ENCODE results near the gene HSD17B13. TPM values are rescaled to one million over a fixed set of nuclear protein-coding genes. Genes with fewer than 3 reads are reported as not detected.
"Not testable (repeated sequence)": the region's sequence is repeated elsewhere in the genome, so short reads cannot be mapped to it uniquely, and the experiment has no call there.

Gene HSD17B13
- total RNA-seq, 2 donors from 2014 or later = 0.66 to 19.7 TPM

GRCh38 chr4:87321888-87322287, 794 bp downstream of the HSD17B13 start:
- TF ChIP-seq CTCF (IDR thresholded peaks at IDR 0.05) = no peak
- no peak for TF ChIP-seq POLR2A (IDR thresholded peaks at IDR 0.05)
- no peak for DNase-seq
- intact Hi-C loops (cut with DNase I) = no loop called here
- H3K36me3 ChIP-seq (replicated peaks in 1 of 2; ENCODE audit: insufficient read depth in 1 of 2, low read depth in 2 of 2) = no peaks in the 10 kb centered on the region
- no peak for ATAC-seq
- H3K9me3 ChIP-seq = no peaks in the 10 kb centered on the region
- peaks cover 4% of the 10 kb centered on the region for H3K4me1 ChIP-seq
- no peak overlapping the region for H3K4me3 ChIP-seq
- no peaks in the 10 kb centered on the region for H3K27me3 ChIP-seq
- H3K27ac ChIP-seq = no peak overlapping the region
- 75 to 83% methylated on average over 5 of the region's 5 CpGs for WGBS, 2 donors

- WGBS, 2 donors = 22 to 72% methylated on average over 1 of the region's 1 CpG
- no peaks in the 10 kb centered on the region for H3K36me3 ChIP-seq (replicated peaks in 1 of 2; ENCODE audit: insufficient read depth in 1 of 2, low read depth in 2 of 2)
- peaks cover 29% of the 10 kb centered on the region for H3K4me1 ChIP-seq
- intact Hi-C loops (cut with DNase I) = no loop called here
- DNase-seq = peak; percentile 82 to 91 (median 86)
- H3K9me3 ChIP-seq = no peaks in the 10 kb centered on the region
- H3K4me3 ChIP-seq = no peak overlapping the region
- ATAC-seq = peak; percentile 94
- peak overlapping the region in 2 of 4 donors; percentile 56 to 67 for H3K27ac ChIP-seq
- TF ChIP-seq CTCF (IDR thresholded peaks at IDR 0.05) (no peak), POLR2A (IDR thresholded peaks at IDR 0.05) (no peak)
- no peaks in the 10 kb centered on the region for H3K27me3 ChIP-seq
Observed at GRCh38 chr4:87317527-87317926, 5.2 kb downstream of the HSD17B13 start.

GRCh38 chr4:87316961-87317360, 5.7 kb downstream of the HSD17B13 start:
- 86 to 93% methylated on average over 3 of the region's 3 CpGs for WGBS, 2 donors
- peak overlapping the region in 2 of 4 donors; percentile 45 to 67 for H3K27ac ChIP-seq
- no peak for TF ChIP-seq POLR2A (IDR thresholded peaks at IDR 0.05)
- TF ChIP-seq CTCF (IDR thresholded peaks at IDR 0.05) = no peak

GRCh38 chr4:87315000-87315399, 7.7 kb downstream of the HSD17B13 start:
- DNase-seq; H3K9me3 ChIP-seq; ATAC-seq; H3K4me3 ChIP-seq; H3K27me3 ChIP-seq; intact Hi-C loops (cut with DNase I); H3K36me3 ChIP-seq (replicated peaks in 1 of 2; ENCODE audit: insufficient read depth in 1 of 2, low read depth in 2 of 2): not testable (repeated sequence)
- H3K4me1 ChIP-seq = peaks cover 39% of the 10 kb centered on the region
- WGBS, 2 donors = 52 to 60% methylated on average over 4 of the region's 4 CpGs
- H3K27ac ChIP-seq = peak overlapping the region; percentile 73 to 83 (median 78)

More at GRCh38 chr4:87316961-87317360, 5.7 kb downstream of the HSD17B13 start:
- DNase-seq = no peak
- Histone ChIP-seq H3K9me3 (no peaks in the 10 kb centered on the region), H3K36me3 (replicated peaks in 1 of 2; ENCODE audit: insufficient read depth in 1 of 2, low read depth in 2 of 2) (no peaks in the 10 kb centered on the region), H3K4me1 (peaks cover 29% of the 10 kb centered on the region), H3K4me3 (no peak overlapping the region), H3K27me3 (no peaks in the 10 kb centered on the region)
- intact Hi-C loops (cut with DNase I) = no loop called here
- ATAC-seq = no peak

- H3K4me1 ChIP-seq = peaks cover 39% of the 10 kb centered on the region
- ATAC-seq (peak; percentile 81), DNase-seq (peak; percentile 58 to 80 (median 63))
- TF ChIP-seq CTCF (IDR thresholded peaks at IDR 0.05) = no peak
- peak in 1 of 3 donors; percentile 32 for TF ChIP-seq POLR2A (IDR thresholded peaks at IDR 0.05)
- intact Hi-C loops (cut with DNase I) = no loop called here
- 35 to 47% methylated on average over 3 of the region's 3 CpGs for WGBS, 2 donors
- no peaks in the 10 kb centered on the region for H3K36me3 ChIP-seq (replicated peaks in 1 of 2; ENCODE audit: insufficient read depth in 1 of 2, low read depth in 2 of 2)
- no peak overlapping the region for H3K4me3 ChIP-seq
- H3K9me3 ChIP-seq = no peaks in the 10 kb centered on the region
- H3K27me3 ChIP-seq = no peaks in the 10 kb centered on the region
- H3K27ac ChIP-seq = peak overlapping the region; percentile 73 to 83 (median 78)
Observed at GRCh38 chr4:87313756-87314155, 8.9 kb downstream of the HSD17B13 start.
